PFSK-1 (cell line): Measurements from ENCODE around the gene NAT8. TPM values are rescaled to one million over a fixed set of nuclear protein-coding genes. Genes with fewer than 3 reads are reported as not detected.

Experiments
- FOXP2 ChIP-seq: optimal IDR thresholded peaks from 2 replicates; pipeline ENCODE3; 2011; ENCODE audit warnings: borderline replicate concordance, control low read depth, inconsistent platforms; ENCODE audit not compliant: insufficient read depth; ENCODE audit errors: extremely low read length, extremely low read depth
- POLR2AphosphoS5 ChIP-seq: IDR thresholded peaks from 2 replicates; pipeline ENCODE4 v1.6.1; 2012; ENCODE audit warnings: low read depth, mild to moderate bottlenecking, control low read depth, low read length, moderate library complexity
- REST ChIP-seq, 2 experiments: IDR thresholded peaks; 2 replicates each; pipeline versions ENCODE4 v1.6.1 to v1.8.0; 2011 to 2012; ENCODE audit warnings: low read depth in 2 of 2, low read length in 2 of 2, control low read depth in 1 of 2, inconsistent platforms in 1 of 2, mild to moderate bottlenecking in 1 of 2, moderate library complexity in 1 of 2; ENCODE audit not compliant: insufficient read depth in 1 of 2
- SIN3A ChIP-seq: IDR thresholded peaks from 2 replicates; pipeline ENCODE4 v1.6.1; 2012; ENCODE audit warnings: mild to moderate bottlenecking, low read length, moderate library complexity, borderline replicate concordance; ENCODE audit not compliant: insufficient read depth
- TAF1 ChIP-seq: IDR thresholded peaks from 2 replicates; pipeline ENCODE4 v1.6.1; 2012; ENCODE audit warnings: low read length, control low read depth, borderline replicate concordance; ENCODE audit not compliant: insufficient read depth
- polyA plus RNA-seq: library from polyadenylated mRNA; unstranded; fragments of >200 nt; gene quantifications from one replicate; pipeline ENCODE4 v1.2.1, GENCODE V29; 2012; ENCODE audit warnings: low read depth, missing spikeins; ENCODE audit not compliant: insufficient read length

The NAT8 gene
- not detected for polyA plus RNA-seq

DNA sequence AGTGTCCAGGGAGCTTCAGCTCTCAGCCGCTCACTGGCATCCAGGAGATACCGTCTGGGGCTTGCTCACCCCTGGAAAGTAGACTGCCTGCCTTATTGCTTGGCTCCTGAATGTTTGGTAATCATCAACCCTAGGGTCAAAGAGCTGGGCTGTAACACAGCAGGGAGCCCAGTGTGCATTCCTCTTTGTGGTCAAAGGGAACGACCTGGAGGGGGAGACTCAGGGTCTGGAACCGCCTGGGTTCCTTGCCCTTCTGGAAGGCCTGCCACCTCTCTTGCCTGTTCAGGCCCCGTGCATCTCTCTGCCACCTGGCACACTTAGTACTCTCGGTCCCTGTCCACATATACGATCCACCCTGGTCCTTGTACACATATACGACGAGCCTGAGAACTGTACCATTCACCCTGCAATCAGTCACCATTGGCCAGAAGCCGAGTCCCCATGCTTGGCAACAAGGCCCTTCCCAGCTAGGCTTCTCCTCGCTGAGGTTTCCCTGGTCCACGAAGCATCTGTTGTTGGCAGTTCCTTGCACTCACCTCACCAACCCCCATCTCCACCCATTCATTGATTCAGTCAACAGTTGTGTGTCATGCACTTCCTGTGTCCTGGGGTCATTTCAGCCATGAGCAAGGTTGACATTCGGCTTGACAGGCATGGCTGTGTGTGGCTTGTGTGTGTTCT is at the start of gene NAT8:
Gene NAT8 (minus strand): TSS at position 85 of the 681 bp plus-strand sequence. CDS start 794 bp downstream, outside the sequence.
- TF ChIP-seq TAF1 (no peak), REST (IDR thresholded peaks at IDR 0.05; ENCODE audit: insufficient read depth in 1 of 2, low read depth in 2 of 2, low read length in 2 of 2) (no peak), FOXP2 (no peak), POLR2AphosphoS5 (no peak)

DNA sequence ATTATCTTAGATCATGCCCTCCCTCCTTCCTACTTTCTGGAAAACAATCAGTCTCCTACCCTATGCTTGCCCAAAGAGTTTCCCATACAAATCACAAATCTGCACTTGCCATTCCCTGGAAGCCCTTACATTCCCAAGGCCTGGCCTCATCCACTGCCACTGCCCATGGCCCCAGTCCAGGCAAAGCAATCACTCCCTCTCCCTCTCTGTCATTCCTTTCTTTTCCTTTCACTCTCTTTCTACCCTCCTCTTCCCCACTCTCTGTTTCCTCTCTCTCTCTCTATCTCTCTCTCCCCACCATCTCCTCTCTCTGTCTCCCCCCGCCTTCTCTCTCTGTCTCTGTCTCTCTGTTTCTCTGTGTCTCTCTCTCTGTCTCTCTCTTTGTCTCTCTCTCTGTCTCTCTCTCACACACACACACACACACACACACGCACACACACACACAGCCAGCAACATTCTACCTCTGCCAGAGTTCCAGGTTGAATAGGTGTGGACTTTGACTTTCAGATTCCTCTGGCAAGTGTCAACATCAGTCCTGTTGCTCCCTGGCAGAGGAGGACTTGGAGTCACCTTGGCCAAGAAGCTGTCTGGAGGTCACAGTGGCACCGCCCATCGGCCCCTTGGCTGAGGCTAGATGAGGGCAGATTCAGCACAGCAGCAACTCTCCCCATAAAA is 43.7 kb upstream of the NAT8 start:
- TF ChIP-seq FOXP2 (no peak), SIN3A (no peak), REST (IDR thresholded peaks at IDR 0.05; ENCODE audit: insufficient read depth in 1 of 2, low read depth in 2 of 2, low read length in 2 of 2) (no peak), POLR2AphosphoS5 (no peak), TAF1 (no peak)

- no peak for TF ChIP-seq TAF1
- TF ChIP-seq POLR2AphosphoS5, result no peak
- no peak for TF ChIP-seq FOXP2
- TF ChIP-seq SIN3A, result no peak
- no peak for TF ChIP-seq REST (IDR thresholded peaks at IDR 0.05; ENCODE audit: insufficient read depth in 1 of 2, low read depth in 2 of 2, low read length in 2 of 2)
Measured at GRCh38 chr2:73654175-73654574, 12.0 kb upstream of the NAT8 start.

DNA sequence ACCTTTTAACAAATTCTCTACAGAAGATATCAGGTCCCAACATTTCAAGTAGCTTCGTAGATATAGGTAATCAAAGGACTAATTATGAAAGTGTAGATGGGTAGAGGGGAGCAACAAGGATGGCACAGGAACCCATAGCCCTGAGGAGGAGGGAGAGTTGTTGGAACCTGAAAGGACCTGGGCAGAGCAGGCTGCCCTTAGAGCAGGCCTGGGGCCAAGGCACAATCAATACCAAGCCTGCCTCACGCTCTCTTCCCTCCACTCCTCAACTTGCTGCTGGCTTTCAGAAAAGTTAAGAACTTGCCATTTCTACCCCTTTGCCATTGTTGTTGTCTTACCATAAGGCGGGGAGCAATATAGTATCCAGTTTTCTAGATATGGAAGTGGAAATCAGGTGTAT is 10.1 kb upstream of the NAT8 start:
- no peak for TF ChIP-seq POLR2AphosphoS5
- TF ChIP-seq REST (IDR thresholded peaks at IDR 0.05; ENCODE audit: insufficient read depth in 1 of 2, low read depth in 2 of 2, low read length in 2 of 2), result no peak
- no peak for TF ChIP-seq TAF1
- no peak for TF ChIP-seq SIN3A
- no peak for TF ChIP-seq FOXP2
